HepG2 (cell line): ENCODE data around the gene NARF. TPM values are rescaled to one million over a fixed set of nuclear protein-coding genes. Genes with fewer than 3 reads are reported as not detected.

Source experiments
- BORCS8-MEF2B ChIP-seq: sonication (generic); formaldehyde crosslinking; IDR thresholded peaks from 2 replicates; pipeline ENCODE4 v1.8.0; 2022; ENCODE audit warnings: mild to moderate bottlenecking, missing genetic modification reagents
- ETS1 ChIP-seq: sonication (generic); formaldehyde crosslinking; IDR thresholded peaks from 2 replicates; pipeline ENCODE4 v1.4.0; 2020; ENCODE audit warnings: missing genetic modification reagents
- GABPB1 ChIP-seq: IDR thresholded peaks from 2 replicates; pipeline ENCODE4 v1.6.1; 2016; ENCODE audit warnings: mild to moderate bottlenecking, missing genetic modification reagents, moderate library complexity, missing compliant biosample characterization
- HNRNPUL1 ChIP-seq: fragments of 200-400 bp; formaldehyde crosslinking; IDR thresholded peaks from 2 replicates; pipeline ENCODE4 v1.6.1; 2017; ENCODE audit warnings: low read depth, mild to moderate bottlenecking, low read length, moderate library complexity
- KDM3A ChIP-seq: IDR thresholded peaks from 2 replicates; pipeline ENCODE4 v1.6.1; 2018; ENCODE audit warnings: low read depth, missing compliant biosample characterization
- MAX ChIP-seq: IDR thresholded peaks from 2 replicates; pipeline ENCODE4 v1.6.1; 2012; ENCODE audit warnings: inconsistent platforms
- MED1 ChIP-seq: sonication (generic); formaldehyde crosslinking; IDR thresholded peaks from 2 replicates; pipeline ENCODE4 v1.4.0; 2020; ENCODE audit warnings: missing genetic modification reagents
- MNT ChIP-seq: fragments of 450-650 bp; IDR thresholded peaks from 2 replicates; pipeline ENCODE4 v1.6.1; 2016
- NCOA1 ChIP-seq: sonication (generic); formaldehyde crosslinking; IDR thresholded peaks from 2 replicates; pipeline ENCODE4 v1.9.0; 2021; ENCODE audit warnings: missing genetic modification reagents
- NCOR1 ChIP-seq: fragments of 200-600 bp; sonication (generic); IDR thresholded peaks from 2 replicates; pipeline ENCODE4 v1.7.0; 2017; ENCODE audit warnings: antibody characterized with exemption, low read length, borderline replicate concordance
- PRDM10 ChIP-seq: sonication (generic); formaldehyde crosslinking; IDR thresholded peaks from 2 replicates; pipeline ENCODE4 v1.4.0; 2020; ENCODE audit warnings: low read depth, missing genetic modification reagents
- SMAD1 ChIP-seq: sonication (generic); formaldehyde crosslinking; IDR thresholded peaks from 2 replicates; pipeline ENCODE4 v1.4.0; 2020; ENCODE audit warnings: missing genetic modification reagents, low read depth, mild to moderate bottlenecking, borderline replicate concordance
- TMF1 ChIP-seq: sonication (generic); formaldehyde crosslinking; IDR thresholded peaks from 2 replicates; pipeline ENCODE4 v1.8.1; 2022; ENCODE audit warnings: low read depth, missing genetic modification reagents
- ZNF562 ChIP-seq: sonication (generic); formaldehyde crosslinking; IDR thresholded peaks from 2 replicates; pipeline ENCODE4 v1.8.0; 2022; ENCODE audit warnings: missing genetic modification reagents, borderline replicate concordance
- ZNF703 ChIP-seq: sonication (generic); formaldehyde crosslinking; IDR thresholded peaks from 2 replicates; pipeline ENCODE4 v1.5.1; 2020; ENCODE audit warnings: missing genetic modification reagents, mild to moderate bottlenecking, moderate library complexity, borderline replicate concordance
- ZNF749 ChIP-seq: sonication (generic); formaldehyde crosslinking; IDR thresholded peaks from 2 replicates; pipeline ENCODE4 v1.8.0; 2022; ENCODE audit warnings: mild to moderate bottlenecking, missing genetic modification reagents, moderate library complexity, borderline replicate concordance
- ZSCAN31 ChIP-seq: sonication (generic); formaldehyde crosslinking; IDR thresholded peaks from 2 replicates; pipeline ENCODE4 v1.5.0; 2020; ENCODE audit warnings: low read depth, mild to moderate bottlenecking, missing genetic modification reagents
- polyA plus RNA-seq, 8 experiments: library from polyadenylated mRNA; depleted of rRNA in 3 of 8; stranded (reverse) in 7 of 8; unstranded in 1 of 8; fragments of >200 nt; fragmentation: Illumina TruSeq in 4 of 8; extraction: Trizol in 4 of 8; gene quantifications; 2 replicates each; pipeline versions ENCODE4 v1.2.1 to v1.2.3, GENCODE V29; 2011 to 2016; ENCODE audit warnings: low read depth in 4 of 8, missing spikeins in 1 of 8, mixed read lengths in 1 of 8; ENCODE audit not compliant: insufficient read depth in 1 of 8
- total RNA-seq, 5 experiments: library from RNA; depleted of rRNA; stranded (reverse); fragments of >200 nt; fragmentation: Illumina TruSeq; extraction: Trizol; gene quantifications; 2 replicates each; pipeline ENCODE4 v1.2.3, GENCODE V29; 2016; ENCODE audit warnings: low read depth in 1 of 5
- TF ChIP-seq, protein P1 (sequence below): fragments of 450-650 bp; IDR thresholded peaks from 2 replicates; pipeline ENCODE4 v1.6.1; 2017

The NARF gene
- total and polyA plus RNA-seq, 2 of the 13 experiments (the other 11 are each of a cell fraction or from before 2014, with no cell fraction given): 61.1 to 144 TPM

- TF ChIP-seq MNT (peak; percentile 35; the same call in 1 of the 2 replicates), ZNF703 (CRISPR knock-in tag) (no peak), PRDM10 (peak; percentile 59), TMF1 (CRISPR knock-in tag) (peak; percentile 74; the same call in 1 of the 2 replicates), MED1 (CRISPR knock-in tag) (peak; percentile 82), NCOR1 (peak; percentile 57; the same call in 1 of the 2 replicates), NCOA1 (CRISPR knock-in tag) (peak; percentile 96), BORCS8-MEF2B (peak; percentile 93), ZSCAN31 (peak; percentile 94), SMAD1 (CRISPR knock-in tag) (0 out of 2 replicates have a peak, but pooled peaks have one; percentile 94), KDM3A (CRISPR knock-in tag) (peak; percentile 92; the same call in 1 of the 2 replicates), ETS1 (CRISPR knock-in tag) (peak; percentile 81; the same call in 1 of the 2 replicates), HNRNPUL1 (no peak), GABPB1 (CRISPR knock-in tag) (peak; percentile 75), MAX (peak; percentile 74), ZNF749 (no peak; the same call in 1 of the 2 replicates), ZNF562 (CRISPR knock-in tag) (no peak)
- TF ChIP-seq, protein P1, sequence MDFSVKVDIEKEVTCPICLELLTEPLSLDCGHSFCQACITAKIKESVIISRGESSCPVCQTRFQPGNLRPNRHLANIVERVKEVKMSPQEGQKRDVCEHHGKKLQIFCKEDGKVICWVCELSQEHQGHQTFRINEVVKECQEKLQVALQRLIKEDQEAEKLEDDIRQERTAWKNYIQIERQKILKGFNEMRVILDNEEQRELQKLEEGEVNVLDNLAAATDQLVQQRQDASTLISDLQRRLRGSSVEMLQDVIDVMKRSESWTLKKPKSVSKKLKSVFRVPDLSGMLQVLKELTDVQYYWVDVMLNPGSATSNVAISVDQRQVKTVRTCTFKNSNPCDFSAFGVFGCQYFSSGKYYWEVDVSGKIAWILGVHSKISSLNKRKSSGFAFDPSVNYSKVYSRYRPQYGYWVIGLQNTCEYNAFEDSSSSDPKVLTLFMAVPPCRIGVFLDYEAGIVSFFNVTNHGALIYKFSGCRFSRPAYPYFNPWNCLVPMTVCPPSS: no peak
Measured at GRCh38 chr17:82494236-82495055, 35.9 kb downstream of the NARF start (continued).
